ENCODE data around the gene GPAT3.
A peak's percentile ranks its signal among the peaks of the same experiment; 100 is the strongest.
"Not testable (repeated sequence)": the region's sequence is repeated elsewhere in the genome, so short reads cannot be mapped to it uniquely, and the experiment has no call there.

The GPAT3 gene

GRCh38 chr4:83548151-83548905, 12.4 kb downstream of the GPAT3 start:
- DNase-seq (ENCODE audit: low spot score) (peak; percentile 95), FAIRE-seq (peak; percentile 98)

GRCh38 chr4:83552083-83552482, 16.2 kb downstream of the GPAT3 start:
- FAIRE-seq: peak; percentile 40

GRCh38 chr4:83552924-83553323, 17.0 kb downstream of the GPAT3 start:
- FAIRE-seq: peak; percentile 97
- DNase-seq (ENCODE audit: low spot score): peak; percentile 88

More at GRCh38 chr4:83552083-83552482, 16.2 kb downstream of the GPAT3 start:
- peak; percentile 44 for DNase-seq (ENCODE audit: low spot score)

GRCh38 chr4:83556006-83556707, 20.2 kb downstream of the GPAT3 start:
- DNase-seq (ENCODE audit: low spot score) (no peak), FAIRE-seq (no peak)

- DNase-seq (ENCODE audit: low spot score): no peak
- FAIRE-seq: no peak
Observed at GRCh38 chr4:83556816-83557215, 20.9 kb downstream of the GPAT3 start.

GRCh38 chr4:83558059-83558653, 22.2 kb downstream of the GPAT3 start:
- FAIRE-seq (no peak), DNase-seq (ENCODE audit: low spot score) (no peak)

- FAIRE-seq: peak; percentile 91
Observed at GRCh38 chr4:83558680-83559079, 22.8 kb downstream of the GPAT3 start.

GRCh38 chr4:83560523-83560922, 24.6 kb downstream of the GPAT3 start:
- no peak for FAIRE-seq
- DNase-seq (ENCODE audit: low spot score): no peak

More at GRCh38 chr4:83558680-83559079, 22.8 kb downstream of the GPAT3 start:
- no peak for DNase-seq (ENCODE audit: low spot score)

- peak; percentile 50 for DNase-seq (ENCODE audit: low spot score)
- peak; percentile 82 for FAIRE-seq
Observed at GRCh38 chr4:83561381-83561780, 25.5 kb downstream of the GPAT3 start.

- FAIRE-seq (no peak), DNase-seq (ENCODE audit: low spot score) (no peak)
Observed at GRCh38 chr4:83563998-83564397, 28.1 kb downstream of the GPAT3 start.

- FAIRE-seq: no peak
- no peak for DNase-seq (ENCODE audit: low spot score)
Observed at GRCh38 chr4:83568062-83568461, 32.2 kb downstream of the GPAT3 start.

GRCh38 chr4:83569429-83569828, 33.5 kb downstream of the GPAT3 start:
- DNase-seq (ENCODE audit: low spot score): no peak
- FAIRE-seq: no peak

- DNase-seq (ENCODE audit: low spot score) (no peak), FAIRE-seq (no peak)
Observed at GRCh38 chr4:83569987-83570386, 34.1 kb downstream of the GPAT3 start.

GRCh38 chr4:83572848-83573247, 36.9 kb downstream of the GPAT3 start:
- DNase-seq (ENCODE audit: low spot score): no peak
- FAIRE-seq: no peak

GRCh38 chr4:83574247-83574646, 38.3 kb downstream of the GPAT3 start:
- FAIRE-seq (no peak), DNase-seq (ENCODE audit: low spot score) (no peak)

GRCh38 chr4:83576237-83576636, 40.3 kb downstream of the GPAT3 start:
- DNase-seq (ENCODE audit: low spot score); FAIRE-seq: not testable (repeated sequence)

- DNase-seq (ENCODE audit: low spot score) (no peak), FAIRE-seq (no peak)
Observed at GRCh38 chr4:83581411-83582288, 45.7 kb downstream of the GPAT3 start.

GRCh38 chr4:83582289-83582785, 46.4 kb downstream of the GPAT3 start:
- DNase-seq (ENCODE audit: low spot score) (no peak), FAIRE-seq (no peak)

- no peak for DNase-seq (ENCODE audit: low spot score)
Observed at GRCh38 chr4:83585982-83586508, 50.1 kb downstream of the GPAT3 start.

GRCh38 chr4:83589279-83589678, 53.4 kb downstream of the GPAT3 start:
- no peak for DNase-seq (ENCODE audit: low spot score)
- FAIRE-seq: no peak

More at GRCh38 chr4:83585982-83586508, 50.1 kb downstream of the GPAT3 start:
- FAIRE-seq: no peak

- FAIRE-seq (no peak), DNase-seq (ENCODE audit: low spot score) (no peak)
Observed at GRCh38 chr4:83591056-83591455, 55.1 kb downstream of the GPAT3 start.

All from RCC 7860 (cell line).